ENCODE measurements around the gene COX19.

Gene COX19

GRCh38 chr7:919114-919442 lies 56.3 kb downstream of the COX19 start:
- Histone ChIP-seq H3K9me3 (ENCODE audit: control insufficient read depth, insufficient read depth, low read length) (no peaks in the 10 kb centered on the region), H3K4me1 (ENCODE audit: control insufficient read depth, insufficient read depth, low read length) (no peaks in the 10 kb centered on the region), H3K4me3 (ENCODE audit: low read depth, low read length) (no peak overlapping the region), H3K36me3 (ENCODE audit: control insufficient read depth, insufficient read depth, low read length) (no peaks in the 10 kb centered on the region), H3K9ac (ENCODE audit: low read depth, low read length) (no peak overlapping the region), H3K27me3 (ENCODE audit: control insufficient read depth, insufficient read depth, low read length) (no peaks in the 10 kb centered on the region)

DNA sequence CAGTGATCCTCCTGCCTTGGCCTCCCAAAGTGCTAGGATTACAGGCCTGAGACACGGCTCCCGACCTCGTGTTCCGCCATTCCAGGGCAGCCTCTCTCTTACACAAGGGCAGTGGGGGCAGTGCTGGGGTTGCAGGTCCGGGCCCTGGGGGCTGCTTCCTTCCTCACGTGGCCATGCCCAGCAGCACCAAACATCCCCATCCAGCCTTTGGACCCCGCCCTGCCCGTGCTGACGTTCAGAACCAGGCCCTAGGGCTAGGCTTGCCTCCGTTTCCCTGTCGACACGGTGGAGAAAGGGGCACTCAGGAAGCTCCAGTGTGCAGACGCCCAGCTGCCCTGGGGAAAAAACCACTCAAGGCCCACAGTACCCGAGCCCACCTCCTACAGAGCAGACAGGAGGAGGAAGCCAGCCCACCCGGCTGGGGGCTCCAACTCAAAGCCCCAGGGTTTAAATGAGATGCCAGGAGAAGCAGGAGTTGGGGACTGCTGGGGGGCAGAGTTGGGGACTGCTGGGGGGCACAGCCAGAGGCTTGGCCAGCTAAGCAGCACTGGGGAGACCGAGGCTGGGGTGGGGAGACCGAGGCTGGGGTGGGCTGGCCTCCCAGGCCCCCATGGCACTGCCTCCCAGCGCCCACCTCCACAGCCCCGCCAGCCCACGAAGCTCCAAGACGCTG lies 56.8 kb downstream of the COX19 start:
- Histone ChIP-seq H3K4me3 (ENCODE audit: low read depth, low read length) (no peak overlapping the region), H3K4me1 (ENCODE audit: control insufficient read depth, insufficient read depth, low read length) (no peaks in the 10 kb centered on the region), H3K9ac (ENCODE audit: low read depth, low read length) (no peak overlapping the region), H3K36me3 (ENCODE audit: control insufficient read depth, insufficient read depth, low read length) (no peaks in the 10 kb centered on the region), H3K27me3 (ENCODE audit: control insufficient read depth, insufficient read depth, low read length) (no peaks in the 10 kb centered on the region), H3K9me3 (ENCODE audit: control insufficient read depth, insufficient read depth, low read length) (no peaks in the 10 kb centered on the region)

DNA sequence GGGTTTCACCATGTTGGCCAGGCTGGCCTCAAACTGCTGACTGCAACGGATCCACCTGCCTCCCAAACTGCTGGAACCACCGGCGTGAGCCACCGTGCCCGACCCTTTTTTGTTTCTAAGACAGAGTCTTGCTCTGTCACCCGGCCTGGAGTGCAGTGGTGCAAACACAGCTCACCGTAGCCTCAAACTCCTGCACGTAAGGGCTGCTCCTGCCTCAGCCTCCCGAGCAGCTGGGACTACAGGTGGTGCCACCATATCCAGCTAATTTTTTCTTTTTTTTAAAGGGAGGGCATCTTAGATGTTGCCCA lies 57.3 kb downstream of the COX19 start:
- no peak overlapping the region for H3K4me3 ChIP-seq (ENCODE audit: low read depth, low read length)
- H3K9ac ChIP-seq (ENCODE audit: low read depth, low read length) = no peak overlapping the region
- H3K36me3 ChIP-seq (ENCODE audit: control insufficient read depth, insufficient read depth, low read length) = no peaks in the 10 kb centered on the region
- H3K27me3 ChIP-seq (ENCODE audit: control insufficient read depth, insufficient read depth, low read length) = no peaks in the 10 kb centered on the region
- no peaks in the 10 kb centered on the region for H3K9me3 ChIP-seq (ENCODE audit: control insufficient read depth, insufficient read depth, low read length)
- no peaks in the 10 kb centered on the region for H3K4me1 ChIP-seq (ENCODE audit: control insufficient read depth, insufficient read depth, low read length)

- no peaks in the 10 kb centered on the region for H3K27me3 ChIP-seq (ENCODE audit: control insufficient read depth, insufficient read depth, low read length)
- no peak overlapping the region for H3K4me3 ChIP-seq (ENCODE audit: low read depth, low read length)
- H3K36me3 ChIP-seq (ENCODE audit: control insufficient read depth, insufficient read depth, low read length) = no peaks in the 10 kb centered on the region
- H3K9ac ChIP-seq (ENCODE audit: low read depth, low read length) = no peak overlapping the region
- no peaks in the 10 kb centered on the region for H3K4me1 ChIP-seq (ENCODE audit: control insufficient read depth, insufficient read depth, low read length)
- no peaks in the 10 kb centered on the region for H3K9me3 ChIP-seq (ENCODE audit: control insufficient read depth, insufficient read depth, low read length)
These were observed 57.9 kb downstream of the COX19 start for GRCh38 chr7:917255-918117.

DNA sequence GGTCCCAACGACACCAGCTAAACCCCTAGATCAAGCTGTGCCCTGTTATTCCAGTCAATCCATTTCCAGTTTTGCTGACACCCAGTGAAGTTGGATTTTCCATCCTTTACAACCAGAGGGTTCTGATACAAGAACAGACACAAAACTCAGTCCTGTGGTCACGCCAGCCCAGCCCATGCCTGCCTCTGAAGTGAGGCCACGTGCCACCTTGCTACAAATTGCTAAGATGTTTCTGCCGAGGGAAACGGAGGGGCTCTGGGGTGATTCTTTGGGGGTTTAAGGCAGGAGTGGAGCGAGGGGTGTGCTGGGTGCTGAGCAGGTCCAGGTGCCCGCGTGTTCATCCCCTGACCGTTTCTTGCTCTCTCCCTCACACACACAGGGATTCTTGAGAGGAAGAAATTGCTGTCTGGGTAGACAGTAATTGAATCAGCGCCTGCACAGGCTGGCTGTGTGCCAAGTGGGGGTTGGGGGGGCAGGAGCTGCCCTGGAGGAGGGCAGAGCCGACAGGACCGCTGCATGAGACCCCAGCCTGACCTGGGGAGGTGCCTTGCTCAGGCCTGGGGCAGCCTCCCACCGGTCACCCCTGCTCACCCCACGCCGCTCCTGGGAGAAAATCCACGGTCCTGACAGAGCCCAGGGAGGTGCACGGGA lies 58.9 kb downstream of the COX19 start:
- Histone ChIP-seq H3K36me3 (ENCODE audit: control insufficient read depth, insufficient read depth, low read length) (no peaks in the 10 kb centered on the region), H3K9ac (ENCODE audit: low read depth, low read length) (no peak overlapping the region), H3K27me3 (ENCODE audit: control insufficient read depth, insufficient read depth, low read length) (no peaks in the 10 kb centered on the region), H3K4me3 (ENCODE audit: low read depth, low read length) (no peak overlapping the region), H3K4me1 (ENCODE audit: control insufficient read depth, insufficient read depth, low read length) (no peaks in the 10 kb centered on the region), H3K9me3 (ENCODE audit: control insufficient read depth, insufficient read depth, low read length) (no peaks in the 10 kb centered on the region)
